Neuron (in vitro differentiated cells): Measurements from ENCODE around the gene BAHCC1.
A peak's percentile ranks its signal among the peaks of the same experiment; 100 is the strongest.

Source experiments
- H2AFZ ChIP-seq: one replicate; pipeline ENCODE4 v1.6.1; 2013; ENCODE audit warnings: low read depth, mild to moderate bottlenecking, inconsistent platforms, low read length, moderate library complexity
- H3K27me3 ChIP-seq: one replicate; pipeline ENCODE4 v1.6.1; 2013; ENCODE audit warnings: low read length; ENCODE audit not compliant: insufficient read depth
- H3K36me3 ChIP-seq: one replicate; pipeline ENCODE4 v1.6.1; 2013; ENCODE audit warnings: low read length; ENCODE audit not compliant: insufficient read depth
- H3K4me1 ChIP-seq: one replicate; pipeline ENCODE4 v1.6.1; 2013; ENCODE audit warnings: low read length; ENCODE audit not compliant: insufficient read depth
- H3K4me3 ChIP-seq: 2 replicates; pipeline ENCODE4 v1.5.1; 2013; ENCODE audit warnings: mild to moderate bottlenecking, low read length, moderate library complexity
- H3K9me3 ChIP-seq: one replicate; pipeline ENCODE4 v1.6.1; 2013; ENCODE audit warnings: low read length

Gene BAHCC1

DNA sequence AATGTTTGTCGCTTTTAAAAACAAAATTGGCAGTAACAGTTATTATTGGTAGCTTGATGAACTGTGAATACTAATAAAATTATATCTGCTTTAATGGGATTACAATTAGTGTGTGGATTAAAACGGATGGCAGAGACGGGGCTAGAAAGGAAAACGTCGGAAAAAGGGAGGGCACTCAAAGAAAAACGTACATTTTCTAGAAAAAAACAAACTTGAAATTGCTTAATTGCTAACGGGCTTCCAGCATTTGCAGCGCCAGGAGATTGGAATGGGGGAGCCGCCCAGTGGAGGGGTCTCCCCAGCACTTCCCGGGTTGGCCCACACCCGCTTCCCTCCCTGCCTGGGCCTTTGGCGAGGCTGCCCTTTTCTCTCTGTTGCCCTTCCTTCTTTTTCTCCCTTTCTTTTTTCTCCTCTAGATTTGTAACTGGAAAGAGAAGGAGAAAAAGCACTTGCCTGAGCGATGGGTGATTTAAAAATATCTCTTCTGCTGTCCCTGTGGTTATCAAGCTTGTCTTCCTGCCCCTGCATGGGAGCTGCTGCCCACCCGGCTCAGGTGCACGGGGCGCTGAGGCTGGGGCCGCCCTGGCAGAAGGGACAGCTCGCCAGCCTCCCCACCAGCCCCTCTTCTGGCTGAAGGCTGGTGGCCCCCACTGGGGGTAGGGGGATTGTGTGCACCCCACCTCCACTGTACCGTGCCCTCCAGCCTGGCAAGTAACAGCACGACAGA lies 5.9 kb downstream of the BAHCC1 start:
- H3K36me3 ChIP-seq = no peaks in the 10 kb centered on the region
- H3K27me3 ChIP-seq = no peaks in the 10 kb centered on the region
- no peaks in the 10 kb centered on the region for H3K9me3 ChIP-seq
- peak overlapping the region; percentile 65 for H3K4me3 ChIP-seq
- H2AFZ ChIP-seq = no peak overlapping the region
- H3K4me1 ChIP-seq = peaks cover 47% of the 10 kb centered on the region

- peaks cover 47% of the 10 kb centered on the region for H3K4me1 ChIP-seq
- no peak overlapping the region for H2AFZ ChIP-seq
- no peaks in the 10 kb centered on the region for H3K9me3 ChIP-seq
- no peaks in the 10 kb centered on the region for H3K36me3 ChIP-seq
- H3K4me3 ChIP-seq = no peak overlapping the region
- no peaks in the 10 kb centered on the region for H3K27me3 ChIP-seq
Measured at GRCh38 chr17:81401723-81402529, 6.7 kb downstream of the BAHCC1 start.

- Histone ChIP-seq H2AFZ (no peak overlapping the region), H3K27me3 (no peaks in the 10 kb centered on the region)
Measured at GRCh38 chr17:81402530-81402941, 7.3 kb downstream of the BAHCC1 start.

GRCh38 chr17:81402981-81403467 lies 7.8 kb downstream of the BAHCC1 start:
- H2AFZ ChIP-seq = no peak overlapping the region
- no peaks in the 10 kb centered on the region for H3K36me3 ChIP-seq
- no peak overlapping the region for H3K4me3 ChIP-seq
- peaks cover 44% of the 10 kb centered on the region for H3K4me1 ChIP-seq
- H3K27me3 ChIP-seq = no peaks in the 10 kb centered on the region
- no peaks in the 10 kb centered on the region for H3K9me3 ChIP-seq

More at GRCh38 chr17:81402530-81402941, 7.3 kb downstream of the BAHCC1 start:
- Histone ChIP-seq H3K4me3 (no peak overlapping the region), H3K4me1 (peaks cover 47% of the 10 kb centered on the region), H3K36me3 (no peaks in the 10 kb centered on the region), H3K9me3 (no peaks in the 10 kb centered on the region)

GRCh38 chr17:81403671-81404534 lies 8.6 kb downstream of the BAHCC1 start:
- Histone ChIP-seq H2AFZ (no peak overlapping the region), H3K27me3 (no peaks in the 10 kb centered on the region), H3K4me1 (peaks cover 39% of the 10 kb centered on the region), H3K4me3 (no peak overlapping the region), H3K9me3 (no peaks in the 10 kb centered on the region), H3K36me3 (no peaks in the 10 kb centered on the region)

DNA sequence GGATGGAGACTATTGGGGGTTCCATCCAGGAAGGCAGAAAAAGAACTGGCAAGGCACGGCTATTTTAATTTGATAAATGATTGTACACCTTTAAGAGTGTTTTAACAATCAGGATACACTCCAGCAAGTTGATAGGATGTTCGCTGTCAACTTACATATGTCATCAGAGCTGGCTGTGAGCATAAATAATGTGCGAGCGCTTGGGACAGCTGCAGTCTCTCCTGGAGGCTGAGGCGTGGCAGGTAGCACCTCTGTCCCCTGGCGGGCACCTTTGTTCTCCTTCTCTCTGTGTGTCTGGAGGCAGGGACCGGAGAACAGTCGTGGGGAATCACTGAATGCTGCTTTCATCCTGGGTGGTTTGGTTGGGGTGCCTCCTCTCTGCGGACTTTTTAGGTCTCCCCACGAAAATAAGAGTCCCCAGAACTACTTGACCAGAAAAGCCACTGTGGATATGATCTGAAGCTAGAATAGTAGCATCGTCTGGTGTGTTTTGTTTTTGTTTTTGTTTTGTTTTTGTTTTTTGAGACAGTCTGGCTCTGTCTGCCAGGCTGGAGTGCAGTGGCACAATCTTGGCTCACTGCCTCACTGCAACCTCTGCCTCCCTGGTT lies 9.4 kb downstream of the BAHCC1 start:
- no peaks in the 10 kb centered on the region for H3K36me3 ChIP-seq
- no peaks in the 10 kb centered on the region for H3K9me3 ChIP-seq
- peaks cover 42% of the 10 kb centered on the region for H3K4me1 ChIP-seq
- no peak overlapping the region for H3K4me3 ChIP-seq
- H2AFZ ChIP-seq = no peak overlapping the region
- no peaks in the 10 kb centered on the region for H3K27me3 ChIP-seq

DNA sequence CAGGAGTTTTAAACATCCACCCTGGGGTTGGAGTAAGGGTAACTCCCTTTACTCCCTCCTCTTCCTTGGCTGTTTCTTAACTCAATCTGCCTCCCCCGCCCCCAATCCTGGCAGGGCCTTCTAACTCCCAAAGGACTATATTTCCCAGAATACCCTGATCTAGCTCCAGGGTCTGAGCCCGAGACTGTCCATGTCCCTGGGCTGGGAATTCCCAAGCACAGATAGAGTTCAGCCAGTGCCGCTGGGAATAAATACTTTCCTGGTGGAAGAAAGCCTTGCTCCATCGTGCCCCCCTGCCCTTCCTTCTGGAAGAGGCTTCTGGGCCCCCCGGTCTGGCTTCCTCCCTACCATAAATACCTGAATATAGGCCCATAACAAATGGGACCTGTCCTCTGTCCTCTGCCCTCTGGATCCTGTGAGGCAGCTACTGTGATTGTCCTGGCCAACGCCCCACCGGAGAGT lies 10.2 kb downstream of the BAHCC1 start:
- Histone ChIP-seq H3K9me3 (no peaks in the 10 kb centered on the region), H2AFZ (no peak overlapping the region), H3K36me3 (no peaks in the 10 kb centered on the region), H3K4me3 (no peak overlapping the region), H3K27me3 (no peaks in the 10 kb centered on the region), H3K4me1 (peaks cover 41% of the 10 kb centered on the region)

DNA sequence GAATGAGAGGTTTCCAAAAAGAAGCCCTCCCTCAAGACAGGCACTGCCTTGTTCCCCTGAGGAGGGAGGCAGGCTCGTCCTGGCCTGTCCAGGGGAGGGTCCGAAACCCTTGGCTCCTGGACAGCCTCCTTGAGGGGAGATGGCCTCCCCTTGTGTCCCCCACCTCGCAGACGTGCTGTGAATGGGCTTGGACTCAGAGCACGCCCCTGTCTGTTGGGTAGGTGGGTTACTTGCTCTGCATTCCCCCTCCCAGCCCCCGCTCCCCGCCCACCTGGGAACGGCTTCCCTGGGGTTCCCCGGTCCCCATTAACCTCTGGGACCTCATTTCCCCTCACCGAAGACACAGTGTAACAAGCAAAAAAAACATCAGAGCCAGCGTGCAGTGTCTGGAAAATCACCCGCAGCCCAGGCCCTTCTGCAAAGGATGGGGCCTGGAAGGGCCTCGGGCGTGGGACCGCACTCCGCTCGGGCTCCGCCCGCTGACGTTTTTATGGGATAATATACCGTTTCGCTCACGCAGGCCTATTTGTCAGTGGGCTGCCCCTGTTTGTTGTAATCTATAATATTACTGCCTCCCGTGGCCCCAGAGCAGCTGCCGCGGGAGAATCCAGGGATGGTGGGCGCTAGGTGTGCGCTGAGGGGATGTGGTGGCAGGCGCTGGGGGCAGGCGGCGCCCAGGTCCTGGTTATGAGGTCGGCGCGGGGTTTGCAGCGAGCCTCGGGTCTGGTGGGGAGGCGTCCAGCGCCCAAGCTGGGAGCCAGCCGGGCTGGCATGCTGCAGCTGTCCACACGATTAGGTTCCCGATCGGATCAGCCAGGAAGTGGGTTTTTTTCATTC lies 11.1 kb downstream of the BAHCC1 start:
- Histone ChIP-seq H3K4me3 (no peak overlapping the region), H2AFZ (no peak overlapping the region), H3K4me1 (peaks cover 36% of the 10 kb centered on the region), H3K9me3 (no peaks in the 10 kb centered on the region), H3K36me3 (no peaks in the 10 kb centered on the region), H3K27me3 (no peaks in the 10 kb centered on the region)

DNA sequence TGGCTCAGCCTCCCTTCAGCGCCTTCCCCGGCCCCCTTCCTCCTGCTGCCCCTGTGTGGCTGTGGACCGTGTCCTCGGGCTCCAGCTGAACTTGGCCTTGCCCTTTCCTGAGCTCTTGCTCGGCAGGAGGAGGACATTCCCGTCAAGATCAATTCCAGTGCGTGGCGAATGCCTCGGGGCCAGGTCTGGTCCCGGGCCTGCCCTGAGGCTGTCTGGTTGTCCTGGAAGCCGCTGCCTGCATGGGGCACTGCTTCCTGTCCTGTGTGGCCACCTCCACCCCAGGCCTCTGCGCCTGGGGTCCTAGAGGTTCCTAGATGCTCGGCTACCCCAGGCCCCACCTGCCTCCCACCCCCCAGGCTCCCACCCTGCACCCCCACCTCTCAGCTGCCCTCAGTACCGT lies 12.8 kb downstream of the BAHCC1 start:
- Histone ChIP-seq H3K9me3 (no peaks in the 10 kb centered on the region), H3K4me3 (no peak overlapping the region), H3K4me1 (peaks cover 29% of the 10 kb centered on the region), H3K36me3 (no peaks in the 10 kb centered on the region), H2AFZ (no peak overlapping the region), H3K27me3 (no peaks in the 10 kb centered on the region)

DNA sequence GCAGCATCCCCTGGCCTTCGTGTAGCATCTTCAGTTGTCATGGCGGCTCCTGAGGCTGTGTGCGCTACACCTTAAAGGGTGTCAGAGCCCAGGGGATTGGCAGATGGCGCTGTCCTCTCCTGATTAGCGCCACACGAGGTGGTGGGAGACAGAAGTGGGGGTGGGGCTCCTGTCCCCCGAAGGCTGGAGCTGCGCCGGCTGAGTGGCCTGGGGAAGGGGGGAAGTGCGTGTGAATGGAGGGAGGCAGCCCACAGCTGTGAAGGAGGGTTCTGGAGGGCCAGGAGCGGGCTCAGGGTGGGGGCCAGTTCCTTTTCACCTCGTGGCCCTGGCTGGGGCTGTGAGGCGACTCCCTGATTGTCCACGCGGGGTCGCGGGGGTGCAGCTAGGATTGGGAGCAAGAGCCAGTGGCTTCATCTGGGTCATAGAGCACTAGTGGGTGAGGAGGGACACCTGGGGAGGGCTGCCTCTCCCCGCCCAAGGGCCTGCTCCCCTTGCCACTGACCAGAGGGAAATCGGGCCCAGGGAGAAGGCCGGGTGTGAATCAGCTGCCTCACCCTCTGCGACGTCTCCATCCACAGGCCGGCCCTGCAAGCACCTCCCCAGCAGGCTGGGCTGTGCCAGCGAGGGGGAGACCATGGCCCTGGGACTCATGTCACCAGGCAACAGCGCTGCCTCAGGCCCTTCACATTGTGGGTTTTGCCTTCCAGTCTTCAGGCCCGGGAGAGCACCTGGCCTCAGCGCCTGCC lies 14.1 kb downstream of the BAHCC1 start:
- Histone ChIP-seq H2AFZ (no peak overlapping the region), H3K27me3 (no peaks in the 10 kb centered on the region), H3K9me3 (no peaks in the 10 kb centered on the region), H3K4me1 (peaks cover 27% of the 10 kb centered on the region), H3K36me3 (no peaks in the 10 kb centered on the region), H3K4me3 (no peak overlapping the region)

DNA sequence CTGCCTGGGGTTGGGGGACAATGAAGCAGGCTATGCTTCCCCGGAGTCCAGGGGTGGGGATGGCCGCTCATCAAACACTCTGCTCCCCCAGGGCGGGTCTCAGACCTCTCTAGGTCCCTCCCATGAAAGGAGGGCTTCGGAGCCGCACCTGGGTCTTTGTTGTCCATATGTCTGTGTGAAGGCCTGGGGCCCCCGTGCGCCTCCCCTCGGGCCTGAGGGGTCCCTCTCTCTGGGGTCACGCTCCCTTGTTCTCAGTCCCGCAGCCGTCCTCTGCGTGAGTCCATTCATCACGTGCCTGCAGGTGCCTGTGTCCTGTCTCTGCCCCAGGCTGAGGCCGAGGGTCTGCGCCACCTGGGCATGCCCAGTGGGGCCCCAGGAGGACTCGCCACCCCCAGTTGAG lies 15.6 kb downstream of the BAHCC1 start:
- Histone ChIP-seq H3K27me3 (no peaks in the 10 kb centered on the region), H3K36me3 (no peaks in the 10 kb centered on the region), H3K4me3 (no peak overlapping the region), H2AFZ (no peak overlapping the region), H3K4me1 (peaks cover 22% of the 10 kb centered on the region), H3K9me3 (no peaks in the 10 kb centered on the region)
